HG02623 (cell line): ENCODE data around the gene MIEF1.

Experiments used
- ATAC-seq: cut with Tn5 transposase; IDR thresholded peaks from one replicate; pipeline ENCODE4 v1.9.1; 2021; ENCODE audit warnings: moderate library complexity; ENCODE audit not compliant: unreplicated experiment

The MIEF1 gene

GRCh38 chr22:39470451-39471291 lies 31.4 kb upstream of the MIEF1 start:
- ATAC-seq: no peak

GRCh38 chr22:39471381-39472141 lies 30.5 kb upstream of the MIEF1 start:
- peak; percentile 49 for ATAC-seq

GRCh38 chr22:39472570-39473556 lies 29.2 kb upstream of the MIEF1 start:
- no peak for ATAC-seq

- ATAC-seq: no peak
Observed at GRCh38 chr22:39473851-39474250, 28.2 kb upstream of the MIEF1 start.

GRCh38 chr22:39474351-39475111 lies 27.6 kb upstream of the MIEF1 start:
- ATAC-seq: no peak

GRCh38 chr22:39475337-39475736 lies 26.8 kb upstream of the MIEF1 start:
- ATAC-seq: no peak

GRCh38 chr22:39475902-39476301 lies 26.2 kb upstream of the MIEF1 start:
- no peak for ATAC-seq

GRCh38 chr22:39476664-39477063 lies 25.4 kb upstream of the MIEF1 start:
- no peak for ATAC-seq

- no peak for ATAC-seq
Observed at GRCh38 chr22:39477542-39477941, 24.5 kb upstream of the MIEF1 start.

GRCh38 chr22:39478441-39478850 lies 23.6 kb upstream of the MIEF1 start:
- ATAC-seq: no peak

- no peak for ATAC-seq
Observed at GRCh38 chr22:39479254-39479653, 22.8 kb upstream of the MIEF1 start.

GRCh38 chr22:39480557-39480956 lies 21.5 kb upstream of the MIEF1 start:
- no peak for ATAC-seq

- ATAC-seq: no peak
Observed at GRCh38 chr22:39481054-39481453, 21.0 kb upstream of the MIEF1 start.

- ATAC-seq: no peak
Observed at GRCh38 chr22:39481595-39481994, 20.5 kb upstream of the MIEF1 start.

- no peak for ATAC-seq
Observed at GRCh38 chr22:39482768-39483167, 19.3 kb upstream of the MIEF1 start.

GRCh38 chr22:39486951-39487825 lies 14.9 kb upstream of the MIEF1 start:
- no peak for ATAC-seq

- ATAC-seq: no peak
Observed at GRCh38 chr22:39487826-39488520, 14.1 kb upstream of the MIEF1 start.

- ATAC-seq: no peak
Observed at GRCh38 chr22:39488563-39489083, 13.5 kb upstream of the MIEF1 start.
